ENCODE results near the gene FCRL4. TPM values are rescaled to one million over a fixed set of nuclear protein-coding genes. Genes with fewer than 3 reads are reported as not detected.
A peak's percentile ranks its signal among the peaks of the same experiment; 100 is the strongest.

Gene FCRL4
- total and polyA plus RNA-seq, 2 donors from 2014 or later, result not detected

GRCh38 chr1:157639800-157640199 is 41.9 kb upstream of the FCRL4 start:
- H3K27me3 ChIP-seq (ENCODE audit: control insufficient read depth, insufficient read depth, low read length), result no peaks in the 10 kb centered on the region
- no peaks in the 10 kb centered on the region for H3K36me3 ChIP-seq (ENCODE audit: control insufficient read depth in 2 of 3, insufficient read depth in 3 of 3, low read length in 3 of 3)
- H3K4me1 ChIP-seq (ENCODE audit: control insufficient read depth in 2 of 3, insufficient read depth in 2 of 3, low read depth in 1 of 3, low read length in 3 of 3), result no peaks in the 10 kb centered on the region
- TF ChIP-seq CTCF (IDR thresholded peaks at IDR 0.05; ENCODE audit: borderline replicate concordance, extremely low read depth, insufficient read depth), result no peak
- DNase-seq (no peak), FAIRE-seq (no peak)
- H3K9me3 ChIP-seq (ENCODE audit: control insufficient read depth in 2 of 3, insufficient read depth in 1 of 3, low read length in 3 of 3), result no peaks in the 10 kb centered on the region
- intact Hi-C loops (cut with DNase I), result no loop called here
- no peak overlapping the region for H3K27ac ChIP-seq (ENCODE audit: low read depth in 2 of 2, low read length in 2 of 2)
- no peak overlapping the region for H3K4me3 ChIP-seq (ENCODE audit: low read length in 3 of 3)
- no peak overlapping the region for H3K9ac ChIP-seq (ENCODE audit: low read length in 3 of 3)

DNA sequence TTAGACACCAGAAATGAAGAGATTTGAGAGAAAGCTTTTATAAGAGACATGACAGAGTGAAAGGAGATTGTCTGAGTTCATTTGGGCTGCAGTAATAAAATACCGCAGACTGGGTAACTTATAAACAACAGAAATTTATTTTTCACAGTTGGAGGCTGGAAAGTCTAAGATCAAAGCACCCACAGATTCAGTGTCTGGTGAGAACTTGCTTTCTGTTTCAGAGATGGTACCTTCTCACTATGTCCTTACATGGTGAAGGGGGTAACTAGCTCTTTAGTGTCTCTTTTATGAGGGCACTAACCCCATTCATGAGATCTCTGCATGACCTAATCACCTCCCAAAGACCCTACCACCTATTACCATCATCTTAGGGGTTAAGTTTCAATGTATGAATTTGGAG is 30.9 kb upstream of the FCRL4 start:
- DNase-seq, result no peak
- no peaks in the 10 kb centered on the region for H3K9me3 ChIP-seq (ENCODE audit: control insufficient read depth in 2 of 3, insufficient read depth in 1 of 3, low read length in 3 of 3)
- H3K27me3 ChIP-seq (ENCODE audit: control insufficient read depth, insufficient read depth, low read length), result no peaks in the 10 kb centered on the region

DNA sequence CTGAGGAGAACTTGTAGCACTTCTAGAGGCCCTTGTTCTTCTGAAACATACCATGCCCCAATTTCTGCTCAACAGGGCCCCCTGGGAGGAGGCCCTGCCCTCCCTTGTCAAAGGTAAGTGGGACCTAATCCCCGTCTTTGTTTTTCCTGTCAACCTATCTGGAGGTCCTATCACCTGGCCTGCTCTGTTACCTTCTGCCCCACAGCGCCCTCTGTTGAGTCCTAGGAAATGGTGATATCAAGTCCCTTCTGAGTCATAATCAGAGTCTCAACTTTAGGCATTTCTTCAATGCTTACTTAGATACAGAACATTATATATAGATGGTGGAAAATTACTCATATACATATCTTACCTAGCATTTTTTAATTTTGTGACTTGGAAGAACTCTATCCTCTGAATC is 28.2 kb upstream of the FCRL4 start:
- H3K4me3 ChIP-seq (ENCODE audit: low read length in 3 of 3), result no peak overlapping the region
- H3K27me3 ChIP-seq (ENCODE audit: control insufficient read depth, insufficient read depth, low read length), result no peaks in the 10 kb centered on the region
- FAIRE-seq (no peak), DNase-seq (peak in 1 of 5 donors; percentile 5)
- H3K27ac ChIP-seq (ENCODE audit: low read depth in 2 of 2, low read length in 2 of 2), result no peak overlapping the region
- no peaks in the 10 kb centered on the region for H3K36me3 ChIP-seq (ENCODE audit: control insufficient read depth in 2 of 3, insufficient read depth in 3 of 3, low read length in 3 of 3)
- no peaks in the 10 kb centered on the region for H3K4me1 ChIP-seq (ENCODE audit: control insufficient read depth in 2 of 3, insufficient read depth in 2 of 3, low read depth in 1 of 3, low read length in 3 of 3)
- no peaks in the 10 kb centered on the region for H3K9me3 ChIP-seq (ENCODE audit: control insufficient read depth in 2 of 3, insufficient read depth in 1 of 3, low read length in 3 of 3)
- no peak overlapping the region for H3K9ac ChIP-seq (ENCODE audit: low read length in 3 of 3)
- TF ChIP-seq CTCF (IDR thresholded peaks at IDR 0.05; ENCODE audit: borderline replicate concordance, extremely low read depth, insufficient read depth), result no peak
- intact Hi-C loops (cut with DNase I), result no loop called here

More for the DNA sequence above, 30.9 kb upstream of the FCRL4 start:
- H3K27ac ChIP-seq (ENCODE audit: low read depth in 2 of 2, low read length in 2 of 2), result no peak overlapping the region
- no peaks in the 10 kb centered on the region for H3K4me1 ChIP-seq (ENCODE audit: control insufficient read depth in 2 of 3, insufficient read depth in 2 of 3, low read depth in 1 of 3, low read length in 3 of 3)
- FAIRE-seq, result no peak
- no peaks in the 10 kb centered on the region for H3K36me3 ChIP-seq (ENCODE audit: control insufficient read depth in 2 of 3, insufficient read depth in 3 of 3, low read length in 3 of 3)
- no peak overlapping the region for H3K9ac ChIP-seq (ENCODE audit: low read length in 3 of 3)
- H3K4me3 ChIP-seq (ENCODE audit: low read length in 3 of 3), result no peak overlapping the region
- intact Hi-C loops (cut with DNase I), result no loop called here
- no peak for TF ChIP-seq CTCF (IDR thresholded peaks at IDR 0.05; ENCODE audit: borderline replicate concordance, extremely low read depth, insufficient read depth)

DNA sequence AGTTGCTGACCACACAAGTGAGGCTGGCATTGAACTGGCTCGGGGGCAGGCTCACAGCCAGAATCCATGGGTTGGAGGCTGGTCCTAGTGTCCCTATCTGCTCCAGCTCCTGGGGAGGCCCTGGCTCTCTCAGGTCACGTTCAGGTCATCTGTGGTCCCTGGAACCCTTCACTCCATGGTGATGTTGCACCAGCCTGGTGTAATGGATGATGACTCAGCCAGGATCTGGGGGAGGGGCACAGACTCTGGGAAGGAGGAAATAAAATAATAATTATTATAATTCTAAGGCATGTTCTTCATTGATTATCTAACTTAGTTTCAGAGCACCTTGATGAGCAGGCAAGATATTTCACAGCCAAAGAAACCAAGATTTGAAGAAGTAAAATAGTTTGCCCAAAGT is 26.6 kb upstream of the FCRL4 start:
- DNase-seq (no peak), FAIRE-seq (no peak)
- H3K4me3 ChIP-seq (ENCODE audit: low read length in 3 of 3), result no peak overlapping the region
- no peaks in the 10 kb centered on the region for H3K4me1 ChIP-seq (ENCODE audit: control insufficient read depth in 2 of 3, insufficient read depth in 2 of 3, low read depth in 1 of 3, low read length in 3 of 3)
- no peaks in the 10 kb centered on the region for H3K9me3 ChIP-seq (ENCODE audit: control insufficient read depth in 2 of 3, insufficient read depth in 1 of 3, low read length in 3 of 3)
- no peaks in the 10 kb centered on the region for H3K27me3 ChIP-seq (ENCODE audit: control insufficient read depth, insufficient read depth, low read length)
- no peak for TF ChIP-seq CTCF (IDR thresholded peaks at IDR 0.05; ENCODE audit: borderline replicate concordance, extremely low read depth, insufficient read depth)
- H3K9ac ChIP-seq (ENCODE audit: low read length in 3 of 3), result no peak overlapping the region
- intact Hi-C loops (cut with DNase I), result no loop called here
- no peaks in the 10 kb centered on the region for H3K36me3 ChIP-seq (ENCODE audit: control insufficient read depth in 2 of 3, insufficient read depth in 3 of 3, low read length in 3 of 3)
- H3K27ac ChIP-seq (ENCODE audit: low read depth in 2 of 2, low read length in 2 of 2), result no peak overlapping the region

All from kidney (tissue), 14 donors.